ENCODE data around the gene LRRC3C.

The LRRC3C gene

DNA sequence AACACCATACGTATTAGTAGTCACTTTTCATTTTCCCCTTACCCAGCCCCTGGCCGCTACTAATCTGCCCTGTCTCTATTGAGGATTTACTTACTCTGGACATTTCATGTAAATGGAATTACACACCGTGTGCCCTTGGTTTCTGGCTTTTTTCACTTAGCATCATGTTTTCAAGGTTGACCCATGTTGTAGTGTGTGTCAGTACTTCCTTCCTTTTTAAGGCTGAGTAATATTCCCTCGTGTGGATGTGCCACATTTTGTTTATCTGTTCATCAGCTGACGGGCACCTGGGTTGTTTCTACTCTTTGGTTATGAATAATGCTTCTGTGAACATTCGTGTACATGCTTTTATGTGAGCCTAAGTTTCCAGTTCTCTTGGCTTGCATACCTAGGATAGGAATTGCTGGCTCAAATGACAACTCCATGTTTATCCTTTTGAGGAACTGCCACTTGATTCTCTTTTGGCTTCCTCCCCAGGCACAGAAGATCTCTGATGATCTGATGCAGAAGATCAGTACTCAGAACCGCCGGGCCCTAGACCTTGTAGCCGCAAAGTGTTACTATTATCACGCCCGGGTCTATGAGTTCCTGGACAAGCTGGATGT is 60.8 kb downstream of the LRRC3C start:
- Mint-ChIP-seq H3K4me1 (ENCODE audit: low read depth) (no peaks in the 10 kb centered on the region), H3K36me3 (ENCODE audit: low read depth) (peaks cover 100% of the 10 kb centered on the region), H3K9me3 (no peaks in the 10 kb centered on the region), H3K27me3 (no peaks in the 10 kb centered on the region), H3K4me3 (no peak overlapping the region), H3K27ac (no peak overlapping the region)
- intact Hi-C loops (cut with micrococcal nuclease) = no loop called here

DNA sequence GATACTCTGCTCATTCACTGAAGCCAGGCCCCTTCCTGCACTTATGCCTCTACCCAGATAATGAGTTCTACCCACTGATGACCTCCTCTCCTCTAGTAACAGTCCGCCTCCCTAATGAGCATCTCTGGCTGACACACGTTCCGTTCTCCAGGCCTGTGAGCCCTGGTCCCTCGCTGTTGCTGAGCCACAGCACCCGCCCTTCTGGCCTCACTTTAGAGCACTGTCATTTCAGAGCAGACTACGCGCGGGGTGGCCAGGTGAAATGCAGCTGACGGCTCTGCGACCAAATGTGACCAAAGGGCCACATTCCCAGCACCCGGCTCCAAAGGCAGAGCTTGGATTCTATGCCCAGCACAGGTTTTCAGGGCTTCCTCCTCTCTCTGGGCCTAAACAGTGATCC is 66.9 kb downstream of the LRRC3C start:
- no peaks in the 10 kb centered on the region for H3K9me3 Mint-ChIP-seq
- H3K4me3 Mint-ChIP-seq = no peak overlapping the region
- intact Hi-C loops (cut with micrococcal nuclease) = no loop called here
- no peaks in the 10 kb centered on the region for H3K27me3 Mint-ChIP-seq
- H3K27ac Mint-ChIP-seq = no peak overlapping the region
- peaks cover 15% of the 10 kb centered on the region for H3K4me1 Mint-ChIP-seq (ENCODE audit: low read depth)
- peaks cover 95% of the 10 kb centered on the region for H3K36me3 Mint-ChIP-seq (ENCODE audit: low read depth)

Measured in dendritic cell treated with granulocyte-macrophage colony-stimulating factor and Interleukin-4, amounts not matched to agents 40 ng/mL and 50 ng/mL, for 4 days (primary cell).